ENCODE data around the gene GGT1. TPM values are rescaled to one million over a fixed set of nuclear protein-coding genes. Genes with fewer than 3 reads are reported as not detected.

Gene GGT1
- total RNA-seq, 1 donor from 2014 or later = 4.9 TPM

Other genes with a start within 250 kb of the GGT1 start
- gene ADORA2A, start 175.6 kb upstream of the GGT1 start, total RNA-seq = 5.2 TPM
- gene UPB1, start 107.9 kb upstream of the GGT1 start, total RNA-seq = not detected
- 81.8 TPM for gene GUCD1, start 48.1 kb upstream of the GGT1 start, total RNA-seq
- gene SNRPD3, start 47.2 kb upstream of the GGT1 start, total RNA-seq = 125 TPM
- gene LRRC75B, start 10.1 kb upstream of the GGT1 start, total RNA-seq = 17.9 TPM
- not detected for gene PIWIL3, start 171.5 kb downstream of the GGT1 start, total RNA-seq
- gene SGSM1, start 203.0 kb downstream of the GGT1 start, total RNA-seq = 2.9 TPM

Data from vagina (tissue), 1 donor.